Measurements from ENCODE around the gene CYLD.

The CYLD gene

DNA sequence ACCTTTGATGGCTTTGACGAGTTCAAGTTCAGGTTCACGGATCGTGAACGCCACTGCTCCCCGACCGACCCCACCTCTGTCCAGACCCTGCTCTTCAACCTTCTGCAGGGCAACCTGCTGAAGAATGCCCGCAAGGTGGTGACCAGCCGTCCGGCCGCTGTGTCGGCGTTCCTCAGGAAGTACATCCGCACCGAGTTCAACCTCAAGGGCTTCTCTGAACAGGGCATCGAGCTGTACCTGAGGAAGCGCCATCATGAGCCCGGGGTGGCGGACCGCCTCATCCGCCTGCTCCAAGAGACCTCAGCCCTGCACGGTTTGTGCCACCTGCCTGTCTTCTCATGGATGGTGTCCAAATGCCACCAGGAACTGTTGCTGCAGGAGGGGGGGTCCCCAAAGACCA, 30.8 kb upstream of the CYLD start:
- no peak overlapping the region for H3K4me3 ChIP-seq (ENCODE audit: low read depth, low read length)

- H3K4me3 ChIP-seq (ENCODE audit: low read depth, low read length) = no peak overlapping the region
These were observed 29.9 kb upstream of the CYLD start for GRCh38 chr16:50711862-50712559.

- no peak overlapping the region for H3K4me3 ChIP-seq (ENCODE audit: low read depth, low read length)
These were observed 29.4 kb upstream of the CYLD start for GRCh38 chr16:50712560-50712898.

DNA sequence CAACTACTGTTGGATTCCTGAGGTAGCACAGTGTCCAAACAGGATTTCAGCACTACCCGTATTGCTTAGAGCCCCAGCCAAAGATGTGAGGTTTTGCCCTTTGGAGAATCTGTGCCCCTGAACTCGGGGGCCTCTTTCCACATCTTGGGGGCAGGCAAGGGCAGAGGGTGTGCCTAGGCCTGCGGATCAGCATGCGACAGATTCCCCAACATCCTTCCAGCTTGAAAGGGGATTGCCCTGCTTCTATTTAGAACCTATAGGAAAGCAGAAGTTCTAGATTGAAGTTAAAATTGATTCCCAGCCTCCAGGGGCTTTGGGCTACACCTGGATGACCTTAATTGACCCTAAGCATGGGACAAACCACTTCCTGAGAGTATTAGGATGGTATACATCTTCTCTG, 28.9 kb upstream of the CYLD start:
- H3K4me3 ChIP-seq (ENCODE audit: low read depth, low read length) = no peak overlapping the region

DNA sequence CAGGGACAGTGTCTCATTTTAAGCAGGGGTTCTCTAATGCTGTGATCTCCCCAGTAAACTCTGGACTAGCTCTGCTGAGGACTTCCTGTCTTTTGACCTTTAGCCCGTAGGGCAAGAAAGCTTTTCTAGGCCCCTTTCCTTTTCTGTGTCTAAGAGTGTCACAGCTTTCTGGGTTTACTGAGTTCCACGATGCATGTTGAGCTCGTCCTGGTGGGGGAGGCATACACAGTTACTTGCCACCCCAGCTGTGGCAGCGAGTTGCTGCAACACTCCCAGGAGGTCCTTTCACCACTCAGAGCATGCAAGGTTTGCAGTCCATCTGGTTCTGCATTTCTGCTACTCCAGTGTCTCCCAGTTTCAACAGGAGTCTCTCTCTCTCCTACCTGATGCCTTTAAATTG, 24.8 kb upstream of the CYLD start:
- H3K4me3 ChIP-seq (ENCODE audit: low read depth, low read length) = no peak overlapping the region

- H3K4me3 ChIP-seq (ENCODE audit: low read depth, low read length) = no peak overlapping the region
These were observed 24.4 kb upstream of the CYLD start for GRCh38 chr16:50717494-50717893.

DNA sequence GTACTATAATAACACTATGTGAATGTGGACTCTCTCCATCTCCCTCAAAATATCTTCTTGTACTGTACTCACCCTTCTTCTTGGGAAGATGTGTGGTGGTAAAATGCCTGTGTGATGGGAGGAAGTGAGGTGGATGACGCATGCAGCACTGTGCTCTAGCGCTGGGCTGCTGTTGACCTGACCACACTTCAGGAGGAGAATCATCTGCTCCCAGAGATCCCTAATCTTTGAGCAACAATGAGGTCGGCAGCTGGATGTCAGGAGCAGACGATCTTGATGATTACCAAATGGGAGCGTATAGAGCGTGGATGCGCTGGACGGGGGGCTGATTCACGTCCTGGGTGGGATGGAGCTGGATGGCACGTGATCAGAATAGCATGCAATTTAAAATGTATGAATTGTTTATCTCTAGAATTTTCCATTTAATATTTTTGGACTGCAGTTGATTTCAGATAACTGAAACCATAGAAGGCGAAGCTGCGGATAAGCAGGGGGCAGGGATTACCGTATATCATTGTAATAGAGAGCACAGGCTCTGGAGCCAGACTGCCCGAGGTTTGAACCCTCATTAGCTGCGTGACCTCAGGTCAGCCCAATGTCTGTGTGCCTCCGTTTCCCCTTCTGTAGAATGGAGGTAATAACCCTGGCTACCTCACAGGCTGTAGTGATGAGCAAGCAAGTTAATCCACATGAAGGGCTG, 23.7 kb upstream of the CYLD start:
- no peak overlapping the region for H3K4me3 ChIP-seq (ENCODE audit: low read depth, low read length)

- no peak overlapping the region for H3K4me3 ChIP-seq (ENCODE audit: low read depth, low read length)
These were observed 23.0 kb upstream of the CYLD start for GRCh38 chr16:50718761-50719400.

GRCh38 chr16:50719401-50720337, 22.2 kb upstream of the CYLD start:
- H3K4me3 ChIP-seq (ENCODE audit: low read depth, low read length) = no peak overlapping the region

GRCh38 chr16:50721549-50722404, 20.1 kb upstream of the CYLD start:
- H3K4me3 ChIP-seq (ENCODE audit: low read depth, low read length) = no peak overlapping the region

DNA sequence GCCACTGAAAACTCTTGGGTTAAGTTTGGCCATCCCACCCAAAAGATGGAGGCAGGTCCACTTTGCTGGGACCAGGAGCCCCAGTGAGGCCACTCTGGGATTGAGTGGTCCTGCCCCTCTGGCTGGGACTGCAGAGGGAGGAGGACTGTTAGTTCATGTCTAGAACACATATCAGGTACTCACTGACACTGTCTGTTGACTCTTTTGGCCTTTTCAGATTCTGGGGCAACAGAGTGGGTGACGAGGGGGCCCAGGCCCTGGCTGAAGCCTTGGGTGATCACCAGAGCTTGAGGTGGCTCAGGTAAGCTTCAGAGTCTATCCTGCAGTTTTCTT, 19.5 kb upstream of the CYLD start:
- no peak overlapping the region for H3K4me3 ChIP-seq (ENCODE audit: low read depth, low read length)

DNA sequence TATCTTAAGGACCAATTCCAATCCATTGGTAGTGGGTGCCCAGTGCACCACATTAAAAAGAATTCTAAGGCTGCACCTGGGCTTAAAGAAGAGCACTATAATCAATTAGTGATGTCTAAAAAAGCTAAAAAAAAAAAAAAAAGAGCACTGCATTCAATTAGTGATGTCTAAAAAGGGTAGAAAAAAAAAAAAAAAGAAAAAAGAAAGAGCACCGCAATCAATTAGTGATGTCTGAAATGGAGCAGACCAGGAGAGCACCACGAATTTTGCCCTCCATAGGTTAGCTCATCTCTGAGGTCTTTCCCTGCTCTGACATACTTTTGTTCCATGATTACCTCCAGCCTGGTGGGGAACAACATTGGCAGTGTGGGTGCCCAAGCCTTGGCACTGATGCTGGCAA, 18.9 kb upstream of the CYLD start:
- no peak overlapping the region for H3K4me3 ChIP-seq (ENCODE audit: low read depth, low read length)

GRCh38 chr16:50724306-50724705, 17.6 kb upstream of the CYLD start:
- H3K4me3 ChIP-seq (ENCODE audit: low read depth, low read length) = no peak overlapping the region

DNA sequence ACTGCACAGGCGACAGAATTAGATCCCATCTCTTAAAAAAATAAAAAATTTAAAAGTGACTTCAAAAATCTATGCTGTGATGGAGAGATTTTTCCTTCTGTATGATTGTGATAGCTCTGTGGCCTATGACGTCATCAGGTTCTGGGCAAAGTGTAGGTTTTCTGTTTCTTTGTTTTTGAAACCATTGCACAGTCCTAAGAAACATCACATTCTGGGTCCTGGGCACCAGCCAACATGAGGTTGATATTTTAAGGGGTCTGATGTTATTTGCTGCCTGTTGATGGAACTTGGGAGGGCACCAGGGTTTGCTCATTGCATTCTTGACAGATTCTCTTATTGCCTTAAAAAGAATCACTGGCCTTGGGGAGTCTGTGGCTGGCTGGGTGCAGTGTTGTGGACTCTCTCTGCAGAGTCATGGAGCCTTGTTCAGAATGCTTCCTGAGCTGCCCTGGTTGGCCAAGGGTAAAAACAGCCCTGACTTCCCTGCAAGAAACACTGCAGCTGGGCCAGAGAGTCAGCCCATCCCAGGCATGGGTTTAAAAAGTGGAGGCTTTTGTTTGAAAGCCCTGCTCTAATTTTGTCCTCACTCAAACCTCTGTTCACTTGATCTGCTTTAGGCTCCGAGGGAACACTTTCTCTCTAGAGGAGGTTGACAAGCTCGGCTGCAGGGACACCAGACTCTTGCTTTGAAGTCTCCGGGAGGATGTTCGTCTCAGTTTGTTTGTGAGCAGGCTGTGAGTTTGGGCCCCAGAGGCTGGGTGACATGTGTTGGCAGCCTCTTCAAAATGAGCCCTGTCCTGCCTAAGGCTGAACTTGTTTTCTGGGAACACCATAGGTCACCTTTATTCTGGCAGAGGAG, 10.5 kb upstream of the CYLD start:
- no peak overlapping the region for H3K4me3 ChIP-seq (ENCODE audit: low read depth, low read length)

DNA sequence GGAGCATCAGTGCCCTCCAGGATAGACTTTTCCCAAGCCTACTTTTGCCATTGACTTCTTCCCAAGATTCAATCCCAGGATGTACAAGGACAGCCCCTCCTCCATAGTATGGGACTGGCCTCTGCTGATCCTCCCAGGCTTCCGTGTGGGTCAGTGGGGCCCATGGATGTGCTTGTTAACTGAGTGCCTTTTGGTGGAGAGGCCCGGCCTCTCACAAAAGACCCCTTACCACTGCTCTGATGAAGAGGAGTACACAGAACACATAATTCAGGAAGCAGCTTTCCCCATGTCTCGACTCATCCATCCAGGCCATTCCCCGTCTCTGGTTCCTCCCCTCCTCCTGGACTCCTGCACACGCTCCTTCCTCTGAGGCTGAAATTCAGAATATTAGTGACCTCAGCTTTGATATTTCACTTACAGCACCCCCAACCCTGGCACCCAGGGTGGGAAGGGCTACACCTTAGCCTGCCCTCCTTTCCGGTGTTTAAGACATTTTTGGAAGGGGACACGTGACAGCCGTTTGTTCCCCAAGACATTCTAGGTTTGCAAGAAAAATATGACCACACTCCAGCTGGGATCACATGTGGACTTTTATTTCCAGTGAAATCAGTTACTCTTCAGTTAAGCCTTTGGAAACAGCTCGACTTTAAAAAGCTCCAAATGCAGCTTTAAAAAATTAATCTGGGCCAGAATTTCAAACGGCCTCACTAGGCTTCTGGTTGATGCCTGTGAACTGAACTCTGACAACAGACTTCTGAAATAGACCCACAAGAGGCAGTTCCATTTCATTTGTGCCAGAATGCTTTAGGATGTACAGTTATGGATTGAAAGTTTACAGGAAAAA, 9.7 kb upstream of the CYLD start:
- H3K4me3 ChIP-seq (ENCODE audit: low read depth, low read length) = no peak overlapping the region

- no peak overlapping the region for H3K4me3 ChIP-seq (ENCODE audit: low read depth, low read length)
These were observed 8.4 kb upstream of the CYLD start for GRCh38 chr16:50733468-50733867.

DNA sequence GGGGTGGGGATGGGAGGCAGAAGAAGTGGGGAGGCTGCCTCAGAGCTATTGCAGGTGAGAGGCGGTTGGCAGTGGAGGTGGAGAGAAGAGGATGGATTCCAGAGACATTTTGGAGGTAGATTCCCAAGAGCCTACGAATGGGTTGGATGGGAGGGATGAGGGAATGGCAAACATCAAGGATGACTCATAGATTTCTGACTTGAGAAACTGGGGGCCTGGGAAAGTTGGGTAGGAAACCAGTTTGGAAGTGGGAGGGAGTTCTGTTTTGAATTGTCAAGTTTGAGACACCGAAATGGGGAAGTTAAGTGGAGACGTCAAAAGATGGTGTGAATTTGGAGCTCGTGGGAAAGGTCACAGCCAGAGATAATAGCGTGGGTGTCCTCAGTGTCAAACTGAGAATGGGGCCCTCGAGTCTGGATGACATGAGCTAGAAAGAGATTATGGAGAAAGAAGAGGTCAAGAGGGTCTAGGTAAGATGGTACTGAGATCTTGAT, 6.2 kb upstream of the CYLD start:
- H3K4me3 ChIP-seq (ENCODE audit: low read depth, low read length) = no peak overlapping the region

DNA sequence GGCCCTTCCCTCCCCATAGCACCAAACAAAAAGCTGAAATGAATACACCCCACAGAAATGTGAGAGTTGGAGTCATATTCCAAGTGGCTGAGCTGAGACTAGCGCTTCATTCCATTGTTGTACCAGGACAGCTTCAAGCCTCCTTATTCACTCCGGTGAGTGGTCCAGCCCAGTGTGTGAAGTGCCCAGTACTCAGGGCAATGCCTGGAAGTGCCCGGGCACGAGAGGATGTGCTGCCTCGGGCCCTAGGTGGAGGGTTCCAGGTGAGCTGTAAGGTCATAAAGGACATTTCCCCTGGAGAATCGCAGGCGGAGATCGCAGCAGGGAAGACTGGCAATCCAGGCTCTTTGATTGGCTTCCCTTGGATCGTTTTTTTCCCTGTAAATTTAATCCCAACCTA, 5.4 kb upstream of the CYLD start:
- no peak overlapping the region for H3K4me3 ChIP-seq (ENCODE audit: low read depth, low read length)
